Panc1 (cell line): ENCODE measurements around the gene WWOX. TPM values are rescaled to one million over a fixed set of nuclear protein-coding genes. Genes with fewer than 3 reads are reported as not detected.
A peak's percentile ranks its signal among the peaks of the same experiment; 100 is the strongest.

Source experiments
- ATAC-seq: fragments of 200-7000 bp; cut with Tn5 transposase; 2 replicates; pipeline ENCODE4 v1.9.1; 2020; ENCODE audit warnings: mild to moderate bottlenecking, moderate library complexity
- BruUV-seq: library from RNA; stranded (reverse); fragments of 400-500 nt; replicated peaks from 2 replicates; lab custom pipeline; 2021; lab: Mats Ljungman, UMichigan
- CTCF ChIA-PET: fragments of 300-600 bp; sonication (Branson Sonifier 250); formaldehyde crosslinking; loops from one replicate; lab custom pipeline; 2022; ENCODE audit warnings: antibody characterized with exemption; lab: Charles Lee
- POLR2A ChIA-PET: fragments of 300-600 bp; sonication (Branson Sonifier 250); formaldehyde crosslinking; loops from one replicate; lab custom pipeline; 2022; ENCODE audit warnings: antibody characterized with exemption; lab: Charles Lee
- DNase-seq: peaks from one replicate; pipeline ENCODE4 v3.0.0-alpha.2; 2010; ENCODE audit warnings: low read depth, low spot score
- H3K27ac ChIP-seq: 2 replicates; pipeline ENCODE4 v1.5.1; 2011; ENCODE audit warnings: mild to moderate bottlenecking, low read length, inconsistent platforms
- H3K27me3 ChIP-seq: fragments of 200-500 bp; sonication (Bioruptor generic); 2 replicates; pipeline ENCODE4 v1.6.0; 2014; ENCODE audit warnings: low read length, inconsistent platforms; ENCODE audit not compliant: control insufficient read depth, insufficient read depth
- H3K36me3 ChIP-seq: fragments of 200-500 bp; sonication (Bioruptor generic); 2 replicates; pipeline ENCODE4 v1.5.1; 2014; ENCODE audit warnings: inconsistent platforms, mild to moderate bottlenecking, low read length, moderate library complexity; ENCODE audit not compliant: control insufficient read depth, insufficient read depth
- H3K4me1 ChIP-seq: 2 replicates; pipeline ENCODE4 v1.5.1; 2011; ENCODE audit warnings: inconsistent platforms, mild to moderate bottlenecking, low read length, moderate library complexity; ENCODE audit not compliant: control insufficient read depth, insufficient read depth
- H3K4me3 ChIP-seq, 2 experiments: 2 replicates each; pipeline ENCODE4 v1.5.1; 2011 to 2012; ENCODE audit warnings: low read depth in 2 of 2, low read length in 2 of 2, mild to moderate bottlenecking in 2 of 2, inconsistent platforms in 1 of 2, moderate library complexity in 1 of 2
- H3K9me3 ChIP-seq: fragments of 200-500 bp; sonication (Bioruptor generic); 2 replicates; pipeline ENCODE4 v1.5.1; 2014; ENCODE audit warnings: low read depth, mild to moderate bottlenecking, inconsistent platforms, low read length, moderate library complexity; ENCODE audit not compliant: control insufficient read depth, insufficient read depth
- CTCF ChIP-seq: fragments of 450-650 bp; IDR thresholded peaks from 2 replicates; pipeline ENCODE4 v1.5.1; 2017; ENCODE audit warnings: mild to moderate bottlenecking
- POLR2AphosphoS5 ChIP-seq: IDR thresholded peaks from 2 replicates; pipeline ENCODE4 v1.6.1; 2012; ENCODE audit warnings: mild to moderate bottlenecking, low read depth, low read length, moderate library complexity
- REST ChIP-seq, 2 experiments: IDR thresholded peaks; 2 replicates each; pipeline ENCODE4 v1.6.1; 2011 to 2012; ENCODE audit warnings: low read depth in 2 of 2, control low read depth in 1 of 2, low read length in 1 of 2, mild to moderate bottlenecking in 1 of 2, moderate library complexity in 1 of 2; ENCODE audit not compliant: insufficient read depth in 1 of 2
- SIN3A ChIP-seq: IDR thresholded peaks from 2 replicates; pipeline ENCODE4 v1.6.1; 2012; ENCODE audit warnings: low read depth, mild to moderate bottlenecking, low read length, moderate library complexity, borderline replicate concordance; ENCODE audit not compliant: insufficient read depth
- TCF7L2 ChIP-seq: IDR thresholded peaks from 2 replicates; pipeline ENCODE4 v1.6.1; 2011; ENCODE audit warnings: mild to moderate bottlenecking, low read depth, low read length, inconsistent platforms
- in situ Hi-C: cut with HindIII; loops from 2 replicates; pipeline ENCODE4 v1.10.0; 2016; ENCODE audit warnings: low sequenced_read_pairs, low pct_unique_long_range_greater_than_20kb
- intact Hi-C: fragments of 100-400 bp; cut with micrococcal nuclease; formaldehyde crosslinking; loops from one replicate; pipeline ENCODE4 v1.10.0; 2022; ENCODE audit not compliant: unreplicated experiment
- total RNA-seq: library from RNA; stranded (reverse); gene quantifications from one replicate; pipeline ENCODE4 v1.2.1, GENCODE V29; 2021; ENCODE audit not compliant: unreplicated experiment

The WWOX gene
- total RNA-seq, 1 experiment from 2014 or later: 12.5 TPM

- BruUV-seq: no TSS peak
- no peaks in the 10 kb centered on the region for H3K36me3 ChIP-seq
- no peaks in the 10 kb centered on the region for H3K9me3 ChIP-seq
- intact Hi-C loops (no loop called here), in situ Hi-C loops (no loop called here)
- H3K27me3 ChIP-seq: no peaks in the 10 kb centered on the region
- TF ChIP-seq SIN3A: no peak
- TF ChIP-seq TCF7L2: no peak
- TF ChIP-seq CTCF: peak; percentile 64; the same call in 1 of the 2 replicates
- no peak for TF ChIP-seq POLR2AphosphoS5
- no peak for TF ChIP-seq REST (IDR thresholded peaks at IDR 0.05; ENCODE audit: insufficient read depth in 1 of 2, low read depth in 2 of 2, low read length in 1 of 2)
- H3K4me3 ChIP-seq: no peak overlapping the region
- H3K27ac ChIP-seq: no peak overlapping the region
- CTCF ChIA-PET: no interaction called here
- DNase-seq (peak; percentile 2), ATAC-seq (no peak)
- POLR2A ChIA-PET: no interaction called here
- no peaks in the 10 kb centered on the region for H3K4me1 ChIP-seq
Observed at GRCh38 chr16:78503602-78504001, 404.1 kb downstream of the WWOX start.

GRCh38 chr16:78504401-78504851, 405.0 kb downstream of the WWOX start:
- intact Hi-C loops: no loop called here
- ChIA-PET CTCF (no interaction called here), POLR2A (no interaction called here)
- in situ Hi-C loops: no loop called here
- ATAC-seq (no peak), DNase-seq (no peak)
- H3K27ac ChIP-seq: no peak overlapping the region
- TF ChIP-seq TCF7L2: no peak
- no peak for TF ChIP-seq REST (IDR thresholded peaks at IDR 0.05; ENCODE audit: insufficient read depth in 1 of 2, low read depth in 2 of 2, low read length in 1 of 2)
- TF ChIP-seq CTCF: no peak
- TF ChIP-seq SIN3A: no peak
- no peak for TF ChIP-seq POLR2AphosphoS5
- no TSS peak for BruUV-seq
- H3K4me3 ChIP-seq: no peak overlapping the region
- no peaks in the 10 kb centered on the region for H3K36me3 ChIP-seq
- H3K9me3 ChIP-seq: no peaks in the 10 kb centered on the region
- no peaks in the 10 kb centered on the region for H3K4me1 ChIP-seq
- no peaks in the 10 kb centered on the region for H3K27me3 ChIP-seq
